Measurements from ENCODE around the gene TMPRSS9.

Gene TMPRSS9

DNA sequence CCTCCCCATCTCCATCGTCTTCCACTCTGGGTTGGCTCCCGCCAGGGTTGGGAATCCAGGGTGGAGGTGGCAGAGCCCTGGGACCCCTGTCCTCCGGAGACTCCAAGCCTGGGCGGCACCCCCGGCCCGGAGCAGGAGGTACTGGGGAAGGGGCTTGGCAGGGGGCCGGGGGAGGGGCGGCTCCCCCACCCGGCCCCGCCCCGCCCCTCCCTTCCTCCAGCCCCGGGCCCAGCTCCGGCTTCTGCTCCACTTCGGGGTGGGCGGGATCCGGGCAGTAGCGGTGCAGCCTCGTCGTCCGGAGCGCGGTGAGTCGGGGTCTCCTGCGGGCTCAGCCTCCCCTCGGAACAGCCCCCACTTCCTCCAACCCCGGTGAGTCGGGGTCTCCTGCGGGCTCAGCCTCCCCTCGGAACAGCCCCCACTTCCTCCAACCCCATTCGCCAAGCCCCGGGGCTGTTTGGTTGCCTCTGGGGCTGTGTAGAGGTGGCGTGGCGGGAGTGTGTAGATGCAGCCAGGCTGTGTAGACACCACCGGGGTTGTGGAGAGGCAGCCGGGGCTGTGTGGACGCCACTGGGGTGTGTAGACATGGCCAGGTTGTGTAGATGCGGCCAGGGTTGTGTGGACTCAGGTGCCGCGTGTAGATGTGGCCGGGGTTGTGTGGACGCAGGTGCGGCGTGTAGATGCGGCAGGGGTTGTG lies at the start of gene TMPRSS9:
TMPRSS9 (plus strand) TSS at position 274 of the 694 bp plus-strand sequence. CDS start 29,521 bp downstream, outside the sequence.
- no peak for DNase-seq

DNA sequence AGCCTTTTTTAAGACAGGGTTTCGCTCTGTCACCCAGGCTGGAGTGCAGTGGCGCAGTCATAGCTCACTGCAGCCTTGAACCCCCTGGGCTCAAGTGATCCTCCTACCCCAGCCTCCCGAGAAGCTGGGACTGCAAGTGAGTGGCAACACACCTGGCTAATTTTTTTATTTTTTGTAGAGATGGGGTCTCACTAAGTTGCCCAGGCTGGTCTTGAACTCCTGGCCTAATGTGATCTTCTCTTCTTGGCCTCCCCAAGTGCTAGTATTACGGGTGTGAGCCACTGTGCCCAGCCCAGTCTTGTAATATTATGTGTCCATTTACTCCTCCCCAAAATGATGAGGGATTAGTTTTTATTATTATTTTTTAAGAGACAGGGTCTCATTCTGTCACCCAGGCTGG lies 49.0 kb upstream of the TMPRSS9 start:
- DNase-seq: no peak

GRCh38 chr19:2312820-2313501 lies 47.1 kb upstream of the TMPRSS9 start:
- DNase-seq: no peak

DNA sequence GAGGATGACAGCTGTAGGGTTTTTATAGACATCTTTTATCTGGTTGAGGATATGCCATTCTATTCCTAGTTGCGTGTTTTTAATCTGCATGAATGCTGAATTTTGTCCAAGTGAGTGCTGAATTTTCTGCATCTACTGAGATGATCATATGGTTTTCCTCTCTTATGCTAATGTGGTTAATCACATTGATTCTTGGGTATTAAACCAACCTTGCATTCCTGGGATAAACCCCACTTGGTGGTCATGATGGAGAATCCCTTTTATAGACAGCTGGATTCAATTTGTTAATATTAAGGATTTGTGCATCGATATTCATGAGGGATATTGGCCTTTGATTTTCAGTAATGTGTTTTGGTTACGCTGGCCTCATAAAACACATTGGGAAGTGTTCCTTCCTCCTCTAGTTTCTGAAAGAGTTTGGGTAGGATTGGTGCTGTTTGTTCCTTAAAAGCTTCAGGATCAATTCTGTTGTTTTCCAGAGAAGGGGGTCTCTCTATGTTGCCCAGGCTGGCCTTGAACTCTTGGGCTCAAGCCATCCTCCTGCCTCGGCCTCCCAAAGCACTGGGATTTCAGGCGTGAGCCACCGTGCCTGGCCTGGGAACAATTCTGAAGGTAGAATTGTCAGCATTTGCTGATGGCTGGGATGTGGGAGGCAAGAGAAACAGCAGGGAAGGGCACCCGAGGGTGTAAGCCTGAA lies 44.8 kb upstream of the TMPRSS9 start:
- no peak for DNase-seq

DNA sequence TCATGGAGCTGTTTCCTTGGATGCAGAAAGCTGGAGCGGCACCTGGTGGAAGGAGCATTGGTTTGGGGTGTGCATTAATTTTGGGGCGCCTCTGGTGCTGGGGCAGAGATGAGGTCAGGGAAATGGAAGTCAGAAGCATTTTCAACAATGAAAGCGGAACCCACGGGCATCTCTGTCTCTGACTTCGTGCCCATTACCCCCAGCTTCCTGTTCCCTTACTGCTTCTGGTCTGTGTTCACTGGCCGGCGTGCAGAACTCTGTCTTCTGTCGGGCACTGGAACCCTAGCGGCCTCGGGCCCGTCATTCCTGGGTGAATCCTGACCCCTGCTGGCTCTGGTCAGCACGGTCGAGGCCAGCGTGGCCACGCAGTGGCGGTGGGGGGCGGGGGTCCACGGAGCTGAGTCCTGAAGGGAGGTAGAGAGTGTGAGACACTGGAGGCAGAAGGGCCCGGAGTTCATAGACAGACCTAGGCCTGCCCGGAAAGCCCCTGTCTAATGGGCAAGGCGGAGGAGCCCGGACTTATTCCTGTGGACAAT lies 44.2 kb upstream of the TMPRSS9 start:
- DNase-seq: no peak

DNA sequence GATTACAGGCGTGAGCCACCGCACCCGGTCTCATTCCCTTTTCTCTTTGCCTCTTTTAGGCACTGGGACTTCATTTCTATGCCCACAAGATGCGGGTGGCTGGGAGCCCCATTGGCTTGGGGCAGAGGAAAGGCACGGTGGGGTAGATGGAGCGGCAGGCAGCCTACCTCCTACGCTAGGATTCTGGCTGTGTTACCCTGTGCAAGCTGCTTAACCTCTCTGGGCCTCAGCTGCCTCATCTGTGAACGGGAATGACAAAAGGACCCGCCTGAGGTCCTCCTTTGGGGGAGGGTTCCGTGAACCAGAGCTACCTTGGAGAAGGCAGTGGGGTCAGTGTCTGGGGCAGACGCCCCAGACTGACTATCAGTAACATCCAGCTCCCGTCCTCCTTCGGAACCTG lies 42.8 kb upstream of the TMPRSS9 start:
- DNase-seq: no peak

- DNase-seq: no peak
These were observed 42.3 kb upstream of the TMPRSS9 start for GRCh38 chr19:2317756-2318155.

DNA sequence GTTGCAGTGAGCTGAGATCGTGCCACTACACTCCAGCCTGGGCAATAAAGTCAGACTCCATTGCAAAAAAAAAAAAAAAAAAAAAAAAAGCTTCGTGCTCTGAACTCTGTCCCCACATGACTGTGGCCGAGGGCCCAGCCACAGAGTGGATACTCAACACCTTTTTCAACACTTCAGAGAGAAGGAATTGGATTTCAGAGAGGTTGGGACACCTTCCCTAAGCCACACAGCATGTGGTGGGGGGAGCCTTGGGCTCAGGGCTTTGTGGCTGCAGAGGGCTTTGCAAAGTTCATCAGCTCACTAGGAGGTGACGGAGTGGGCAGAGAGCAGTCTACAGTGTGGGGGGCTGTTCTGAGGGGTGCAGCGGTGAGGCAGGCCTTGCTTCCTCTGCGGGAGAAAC lies 41.1 kb upstream of the TMPRSS9 start:
- no peak for DNase-seq

- no peak for DNase-seq
These were observed 40.5 kb upstream of the TMPRSS9 start for GRCh38 chr19:2319551-2319950.

- no peak for DNase-seq
These were observed 40.0 kb upstream of the TMPRSS9 start for GRCh38 chr19:2320049-2320448.

- DNase-seq: no peak
These were observed 39.1 kb upstream of the TMPRSS9 start for GRCh38 chr19:2320939-2321338.

GRCh38 chr19:2321565-2322283 lies 38.3 kb upstream of the TMPRSS9 start:
- no peak for DNase-seq

GRCh38 chr19:2323707-2324106 lies 36.4 kb upstream of the TMPRSS9 start:
- DNase-seq: no peak

DNA sequence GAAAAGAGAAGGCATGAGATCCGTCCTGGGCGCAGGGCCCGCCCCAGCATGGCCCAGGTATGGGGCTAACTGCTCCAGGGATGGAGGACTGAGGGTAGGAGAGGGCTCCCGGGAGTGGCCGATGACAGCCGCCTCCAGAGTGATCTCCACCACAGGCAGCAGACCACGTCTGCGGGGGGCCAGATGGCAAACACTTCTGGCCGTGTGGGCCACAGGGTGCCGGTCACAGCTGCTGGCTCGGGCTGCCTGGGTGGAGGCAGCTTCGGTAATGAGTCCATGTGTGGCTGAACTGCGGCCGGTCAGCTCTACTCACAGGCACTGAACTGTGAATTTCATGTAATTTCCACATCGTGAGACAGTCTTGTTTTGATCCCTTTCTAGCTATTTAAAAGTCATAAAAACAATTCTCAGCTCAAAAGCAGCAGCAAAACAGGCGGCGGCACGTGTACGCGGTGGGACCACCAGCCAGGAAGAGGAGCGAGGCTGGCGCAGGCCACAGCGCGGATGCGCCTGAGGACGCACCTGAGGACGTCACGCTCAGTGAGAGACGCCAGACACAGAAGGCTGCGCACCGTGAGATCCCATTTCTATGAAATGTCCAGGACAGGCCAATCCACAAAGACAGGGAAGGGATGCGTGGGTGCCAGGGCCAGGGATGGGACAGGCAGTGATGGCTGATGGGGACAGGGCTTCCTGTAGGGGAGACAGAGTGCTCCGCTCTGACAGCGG lies 35.7 kb upstream of the TMPRSS9 start:
- no peak for DNase-seq

DNA sequence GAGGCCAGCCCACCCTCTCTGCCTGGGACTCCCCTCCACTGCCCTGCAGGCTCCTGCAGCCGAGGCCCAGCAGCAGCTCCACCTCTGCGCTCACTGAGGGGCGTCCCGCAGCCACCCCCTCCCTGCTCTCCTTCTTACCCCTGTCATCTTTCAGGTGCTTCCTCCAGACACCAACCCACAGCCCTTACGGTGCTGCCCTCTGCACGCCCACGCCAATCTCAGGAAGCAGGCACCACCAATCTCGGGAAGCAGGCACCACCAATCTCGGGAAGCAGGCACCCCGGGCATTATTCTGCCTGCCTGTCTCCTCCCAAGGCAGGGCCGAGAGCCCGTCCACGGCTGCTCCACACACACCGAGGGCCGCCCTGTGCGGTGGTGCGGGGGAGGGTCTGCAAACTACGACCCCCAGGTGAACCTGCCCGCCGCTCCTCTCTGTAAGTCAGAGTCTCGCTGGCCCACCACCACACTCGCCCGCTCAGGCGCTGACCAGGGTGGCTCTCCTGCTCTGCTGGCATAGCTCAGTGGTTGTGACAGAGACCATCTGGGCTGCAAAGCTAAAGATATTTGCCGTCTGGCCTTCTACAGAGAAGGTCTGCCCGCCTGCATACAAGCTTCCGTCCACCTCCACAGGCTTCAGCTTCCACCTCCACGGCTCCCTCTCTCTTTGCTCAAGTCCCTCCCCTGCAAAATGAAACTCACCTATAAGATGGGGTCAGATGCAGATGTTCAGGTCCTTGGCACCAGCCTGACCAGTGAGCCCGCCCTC lies 34.6 kb upstream of the TMPRSS9 start:
- DNase-seq: no peak

DNA sequence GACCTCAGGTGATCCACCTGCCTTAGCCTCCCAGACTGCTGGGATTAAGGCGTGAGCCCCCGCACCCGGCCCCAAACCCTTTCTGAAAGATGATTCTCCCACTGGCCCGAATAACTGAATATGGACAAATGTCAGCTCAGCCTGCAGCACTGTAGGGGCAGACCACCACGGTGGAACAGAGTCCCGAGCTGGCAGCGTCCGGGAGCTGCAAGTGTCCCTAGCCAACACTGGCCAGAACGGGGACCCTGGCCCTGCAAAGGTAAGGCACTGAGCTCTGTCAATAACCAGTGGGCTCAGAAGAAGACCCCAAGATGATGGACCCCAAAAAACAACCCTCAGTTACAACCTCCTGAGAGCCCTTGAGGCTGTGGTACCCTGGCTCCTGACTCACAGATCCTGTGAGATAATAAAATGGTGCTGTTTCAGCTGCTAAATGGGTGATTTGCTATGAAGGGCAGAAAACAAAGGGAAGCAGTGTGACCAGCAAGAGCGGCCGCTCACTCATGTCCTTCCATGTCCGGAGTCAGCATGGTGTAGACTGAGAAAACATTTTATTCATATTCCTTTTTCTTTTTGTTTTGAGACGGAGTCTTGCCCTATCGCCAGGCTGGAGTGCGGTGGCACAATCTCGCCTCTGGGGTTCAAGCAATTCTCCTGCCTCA lies 33.2 kb upstream of the TMPRSS9 start:
- DNase-seq: no peak

GRCh38 chr19:2327773-2328400 lies 32.2 kb upstream of the TMPRSS9 start:
- DNase-seq: peak; percentile 48

- peak; percentile 46 for DNase-seq
These were observed 31.5 kb upstream of the TMPRSS9 start, which contains the start of the genes LSM7 and SPPL2B for GRCh38 chr19:2328401-2329148. Gene LSM7 (minus strand): TSS chr19:2328586. CDS start chr19:2328566, 20 bp downstream. Gene SPPL2B (plus strand): TSS chr19:2328684. CDS start chr19:2328710, 26 bp downstream.

DNA sequence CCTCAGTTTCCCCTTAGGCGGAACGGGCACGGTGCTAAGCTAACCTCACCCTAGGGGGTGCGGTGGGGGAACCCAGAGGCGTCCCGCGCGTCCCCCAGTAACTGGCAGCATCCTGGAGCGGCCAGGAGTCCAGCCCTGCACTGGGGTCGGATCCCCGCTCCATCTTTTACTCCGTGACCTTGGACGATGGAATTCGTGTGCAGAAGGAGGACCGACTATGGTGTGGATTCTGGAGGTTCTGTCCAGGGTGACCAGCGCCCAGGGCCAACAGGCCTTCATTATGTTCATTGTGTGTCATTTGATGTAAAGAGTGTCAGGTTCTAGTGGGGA lies 31.0 kb upstream of the TMPRSS9 start:
- no peak for DNase-seq

- DNase-seq: no peak
These were observed 30.6 kb upstream of the TMPRSS9 start for GRCh38 chr19:2329501-2329916.

Measured in DMS 273 treated with DMSO at 0.1 percent for 48 hours (cell line).